HCT116 (cell line): ENCODE results near the gene ICAM2. TPM values are rescaled to one million over a fixed set of nuclear protein-coding genes. Genes with fewer than 3 reads are reported as not detected.

ENCODE experiments used
- ATAC-seq: fragments of 200-7000 bp; cut with Tn5 transposase; 2 replicates; pipeline ENCODE4 v1.9.1; 2020; ENCODE audit warnings: mild to moderate bottlenecking, moderate library complexity
- BruUV-seq: library from RNA; stranded (reverse); fragments of 400-500 nt; replicated peaks from 2 replicates; lab custom pipeline; 2021; lab: Mats Ljungman, UMichigan
- CTCF ChIA-PET: fragments of 300-600 bp; sonication (Branson Sonifier 250); formaldehyde crosslinking; loops from one replicate; lab custom pipeline; 2021; ENCODE audit warnings: antibody characterized with exemption; lab: Charles Lee
- POLR2A ChIA-PET: fragments of 300-600, 350-600 bp; sonication (Branson Sonifier 250); formaldehyde crosslinking; loops from one replicate; lab custom pipeline; 2021; ENCODE audit warnings: antibody characterized with exemption; lab: Charles Lee
- RAD21 ChIA-PET, 2 experiments: fragments of 300-600 bp; sonication (Branson Sonifier 250); formaldehyde crosslinking; loops; one replicate each; lab custom pipeline; 2023; ENCODE audit warnings: low total read pairs in 2 of 2; ENCODE audit not compliant: uncharacterized antibody in 2 of 2, unreplicated experiment in 2 of 2, low non-redundant PET in 1 of 2; lab: Charles Lee
- DNase-seq: peaks from one replicate; pipeline ENCODE4 v3.0.0-alpha.2; 2010; ENCODE audit warnings: low read depth, low spot score
- H2AFZ ChIP-seq: fragments of 200-600 bp; shearing (Covaris generic), sonication (generic); 2 replicates; pipeline ENCODE4 v1.6.1; 2017; ENCODE audit warnings: low read depth, mixed run types, mixed read lengths, antibody characterized with exemption, low read length; ENCODE audit not compliant: poor library complexity, severe bottlenecking
- H3K27ac ChIP-seq: 2 replicates; pipeline ENCODE4 v1.5.1; 2012; ENCODE audit warnings: low read depth, low read length
- H3K27me3 ChIP-seq: fragments of 200-600 bp; sonication (generic); 2 replicates; pipeline ENCODE4 v1.6.1; 2016; ENCODE audit warnings: mixed run types, low read length, mixed read lengths; ENCODE audit not compliant: insufficient read depth
- H3K36me3 ChIP-seq, 2 experiments: fragments of 200-500 bp in 1 of 2; fragments of 200-600 bp in 1 of 2; sonication (Bioruptor generic) in 1 of 2; sonication (generic) in 1 of 2; 2 replicates each; pipeline versions ENCODE4 v1.5.1 to v1.6.1; 2014 to 2016; ENCODE audit warnings: low read length in 2 of 2, inconsistent platforms in 1 of 2, mixed read lengths in 1 of 2, mixed run types in 1 of 2; ENCODE audit not compliant: insufficient read depth in 2 of 2, control insufficient read depth in 1 of 2
- H3K4me1 ChIP-seq, 2 experiments: fragments of 200-600 bp in 1 of 2; sonication (generic) in 1 of 2; 2 replicates each; pipeline versions ENCODE4 v1.5.1 to v1.6.1; 2012 to 2017; ENCODE audit warnings: low read length in 2 of 2, inconsistent platforms in 1 of 2, mild to moderate bottlenecking in 1 of 2, mixed read lengths in 1 of 2, mixed run types in 1 of 2, moderate library complexity in 1 of 2; ENCODE audit not compliant: insufficient read depth in 2 of 2, control insufficient read depth in 1 of 2
- H3K4me2 ChIP-seq: fragments of 200-600 bp; sonication (generic); 2 replicates; pipeline ENCODE4 v1.6.1; 2017; ENCODE audit warnings: mixed run types, low read length, mixed read lengths
- H3K4me3 ChIP-seq, 2 experiments: fragments of 200-600 bp in 1 of 2; sonication (generic) in 1 of 2; replicated peaks in 1 of 2; 2 replicates each; pipeline ENCODE4 v1.5.1; 2011 to 2016; ENCODE audit warnings: low read length in 2 of 2, control low read depth in 1 of 2, low read depth in 1 of 2, mild to moderate bottlenecking in 1 of 2, mixed read lengths in 1 of 2, mixed run types in 1 of 2
- H3K79me2 ChIP-seq: fragments of 200-600 bp; sonication (generic); 2 replicates; pipeline ENCODE4 v1.6.1; 2017; ENCODE audit warnings: mild to moderate bottlenecking, mixed run types, low read length, moderate library complexity, mixed read lengths; ENCODE audit not compliant: insufficient read depth
- H3K9ac ChIP-seq: fragments of 200-600 bp; sonication (generic); 2 replicates; pipeline ENCODE4 v1.6.1; 2016; ENCODE audit warnings: low read length, mixed read lengths
- H3K9me2 ChIP-seq: fragments of 200-600 bp; sonication (generic), shearing (Covaris generic); 2 replicates; pipeline ENCODE4 v1.6.1; 2017; ENCODE audit warnings: mixed run types, mild to moderate bottlenecking, moderate library complexity; ENCODE audit not compliant: insufficient read depth
- H3K9me3 ChIP-seq, 2 experiments: fragments of 200-500 bp in 1 of 2; fragments of 200-600 bp in 1 of 2; sonication (Bioruptor generic) in 1 of 2; sonication (generic) in 1 of 2; 2 replicates each; pipeline ENCODE4 v1.6.1; 2014 to 2017; ENCODE audit warnings: low read length in 2 of 2, mixed read lengths in 2 of 2, inconsistent platforms in 1 of 2, low read depth in 1 of 2, mild to moderate bottlenecking in 1 of 2, mixed run types in 1 of 2, moderate library complexity in 1 of 2; ENCODE audit not compliant: control insufficient read depth in 1 of 2, insufficient read depth in 1 of 2
- H4K20me1 ChIP-seq: fragments of 200-600 bp; sonication (generic), shearing (Covaris generic); 2 replicates; pipeline ENCODE4 v1.6.1; 2017; ENCODE audit warnings: mixed run types, mild to moderate bottlenecking, moderate library complexity; ENCODE audit not compliant: insufficient read depth
- CBX3 ChIP-seq: IDR thresholded peaks from 2 replicates; pipeline ENCODE4 v1.6.1; 2012; ENCODE audit warnings: low read depth
- CEBPB ChIP-seq: IDR thresholded peaks from 2 replicates; pipeline ENCODE4 v1.6.1; 2012; ENCODE audit warnings: low read depth
- EGR1 ChIP-seq: IDR thresholded peaks from 2 replicates; pipeline ENCODE4 v1.6.1; 2012; ENCODE audit warnings: low read depth
- ELF1 ChIP-seq: IDR thresholded peaks from 2 replicates; pipeline ENCODE4 v1.6.1; 2012; ENCODE audit warnings: low read depth, borderline replicate concordance
- EZH2 ChIP-seq: fragments of 200-600 bp; sonication (generic); IDR thresholded peaks from 2 replicates; pipeline ENCODE4 v1.6.1; 2017; ENCODE audit warnings: antibody characterized with exemption, mixed run types
- EZH2phosphoT487 ChIP-seq: fragments of 200-600 bp; IDR thresholded peaks from 2 replicates; pipeline ENCODE4 v1.6.1; 2018; ENCODE audit warnings: antibody characterized with exemption, borderline replicate concordance
- FOSL1 ChIP-seq: IDR thresholded peaks from 2 replicates; pipeline ENCODE4 v1.6.1; 2012; ENCODE audit warnings: low read depth
- JUND ChIP-seq: IDR thresholded peaks from 2 replicates; pipeline ENCODE4 v1.6.1; 2012
- POLR2A ChIP-seq: IDR thresholded peaks from 2 replicates; pipeline ENCODE4 v1.7.0; 2011; ENCODE audit warnings: borderline replicate concordance; ENCODE audit not compliant: insufficient read depth, insufficient read length; ENCODE audit errors: extremely low read depth
- POLR2AphosphoS5 ChIP-seq: IDR thresholded peaks from 2 replicates; pipeline ENCODE4 v1.6.1; 2011; ENCODE audit warnings: mild to moderate bottlenecking, low read depth, low read length, moderate library complexity
- RAD21 ChIP-seq: IDR thresholded peaks from 2 replicates; pipeline ENCODE4 v1.6.1; 2012; ENCODE audit warnings: low read depth, mild to moderate bottlenecking
- SIN3A ChIP-seq: IDR thresholded peaks from 2 replicates; pipeline ENCODE4 v1.6.1; 2012; ENCODE audit warnings: low read depth
- SP1 ChIP-seq: IDR thresholded peaks from 2 replicates; pipeline ENCODE4 v1.6.1; 2012; ENCODE audit warnings: low read depth
- TCF7L2 ChIP-seq: IDR thresholded peaks from 2 replicates; pipeline ENCODE4 v1.7.0; 2011; ENCODE audit warnings: borderline replicate concordance, inconsistent platforms; ENCODE audit not compliant: insufficient read depth, insufficient read length; ENCODE audit errors: extremely low read depth
- YY1 ChIP-seq: IDR thresholded peaks from 2 replicates; pipeline ENCODE4 v1.6.1; 2011; ENCODE audit warnings: low read length, low read depth, moderate library complexity, mild to moderate bottlenecking; ENCODE audit not compliant: insufficient replicate concordance; ENCODE audit errors: extremely low read depth
- ZFX ChIP-seq: fragments of 450-650 bp; IDR thresholded peaks from 2 replicates; pipeline ENCODE4 v1.6.1; 2017
- ZNF274 ChIP-seq: fragments of 200-500 bp; sonication (Bioruptor generic); IDR thresholded peaks from 2 replicates; pipeline ENCODE4 v1.6.1; 2014; ENCODE audit warnings: mild to moderate bottlenecking, low read depth, low read length, inconsistent platforms
- intact Hi-C: fragments of 100-400 bp; cut with micrococcal nuclease; formaldehyde crosslinking; loops from 2 replicates; pipeline ENCODE4 v1.10.0; 2022
- total RNA-seq: library from RNA; stranded (reverse); gene quantifications from one replicate; pipeline ENCODE4 v1.2.1, GENCODE V29; 2021; ENCODE audit not compliant: unreplicated experiment
- TF ChIP-seq, protein P1 (sequence below): IDR thresholded peaks from 2 replicates; pipeline ENCODE4 v1.6.1; 2012
- TF ChIP-seq, protein P2 (sequence below), 3 experiments: fragments of 200-600 bp in 1 of 3; sonication (generic) in 1 of 3; IDR thresholded peaks in 2 of 3; conservative IDR thresholded peaks in 1 of 3; 2 replicates each; pipeline ENCODE4 v1.5.1; 2012 to 2017; ENCODE audit warnings: low read depth in 2 of 3, low read length in 2 of 3, antibody characterized with exemption in 1 of 3, borderline replicate concordance in 1 of 3, control low read depth in 1 of 3, mild to moderate bottlenecking in 1 of 3, mixed read lengths in 1 of 3, mixed run types in 1 of 3, moderate library complexity in 1 of 3; ENCODE audit not compliant: insufficient read depth in 1 of 3

The ICAM2 gene
- total RNA-seq, 1 experiment from 2014 or later: 0.61 TPM

DNA sequence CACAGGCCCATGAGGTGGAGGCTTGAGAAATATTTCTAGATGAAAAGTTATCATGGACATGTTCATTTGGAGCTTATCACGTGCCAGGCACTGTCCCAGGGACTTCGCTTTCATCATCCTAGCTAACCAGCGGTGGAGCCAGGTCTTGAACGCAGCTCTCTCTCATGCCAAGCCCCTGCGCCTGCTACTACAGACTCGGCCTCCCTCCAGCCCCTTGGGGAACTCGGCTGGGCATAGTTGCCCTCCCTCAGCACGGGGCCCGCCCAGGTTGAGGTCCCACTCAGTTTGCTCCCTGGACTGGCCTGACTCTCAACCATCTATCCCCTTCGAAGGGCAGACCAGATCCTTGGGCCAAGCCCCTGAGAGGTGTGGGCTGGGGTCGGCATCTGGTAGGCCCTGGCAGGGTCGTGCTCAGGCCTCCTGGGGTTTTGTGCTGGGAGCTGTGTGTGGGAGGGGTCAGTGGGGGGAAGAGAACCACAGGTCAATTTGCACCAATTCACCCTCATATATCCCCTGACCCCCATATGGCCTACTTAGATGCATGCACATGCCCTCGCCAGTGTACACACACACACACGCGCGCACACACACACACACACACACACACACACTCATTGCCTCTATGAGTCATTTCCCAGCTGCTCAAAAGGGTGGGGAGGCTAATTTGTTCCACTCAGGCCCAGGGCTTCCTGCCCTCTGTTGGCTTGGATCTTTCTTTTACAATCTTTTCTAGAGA is 35.6 kb downstream of the ICAM2 start:
- Histone ChIP-seq H3K27ac (no peak overlapping the region), H3K4me3 (no peak overlapping the region), H3K9ac (no peak overlapping the region), H2AFZ (no peak overlapping the region), H3K36me3 (no peaks in the 10 kb centered on the region), H3K79me2 (no peaks in the 10 kb centered on the region), H3K9me2 (no peaks in the 10 kb centered on the region), H3K4me1 (peaks cover 5 to 16% of the 10 kb centered on the region in 2 experiments), H3K9me3 (0 out of 4 replicates have a peak, but pooled peaks cover 0 to 4% of the 10 kb centered on the region in 2 experiments), H4K20me1 (no peaks in the 10 kb centered on the region), H3K27me3 (no peaks in the 10 kb centered on the region), H3K4me2 (peak overlapping the region; percentile 49)
- no TSS peak for BruUV-seq
- ATAC-seq (peak; percentile 65), DNase-seq (peak; percentile 64)
- RAD21 ChIA-PET: interaction anchor here in 1 of 2 experiments (1.7 kb wide), 1 partner anchor 34 kb away, joined by 5 read pairs; no protein-coding TSS in a partner anchor
- POLR2A ChIA-PET: interaction anchor here (1.0 kb wide), 1 partner anchor 23 kb away, joined by 3 read pairs; no protein-coding TSS in a partner anchor
- CTCF ChIA-PET: interaction anchor here (0.6 to 7.3 kb wide), 10 partner anchors 9 to 66 kb away, joined by 3 to 77 read pairs (median 4); partner anchors contain the start of gene GH1
- intact Hi-C loops: no loop called here
- TF ChIP-seq CBX3 (peak; percentile 56; the same call in 1 of the 2 replicates), POLR2A (no peak), SP1 (no peak; the same call in 1 of the 2 replicates), EZH2phosphoT487 (no peak), POLR2AphosphoS5 (peak; percentile 52; the same call in 1 of the 2 replicates), CEBPB (no peak), ELF1 (no peak), TCF7L2 (peak; percentile 84), SIN3A (no peak), FOSL1 (peak; percentile 96), RAD21 (no peak), EGR1 (no peak), ZNF274 (no peak), ZFX (no peak), EZH2 (no peak), YY1 (no peak), JUND (no peak; the same call in 1 of the 2 replicates)
- TF ChIP-seq, protein P1, sequence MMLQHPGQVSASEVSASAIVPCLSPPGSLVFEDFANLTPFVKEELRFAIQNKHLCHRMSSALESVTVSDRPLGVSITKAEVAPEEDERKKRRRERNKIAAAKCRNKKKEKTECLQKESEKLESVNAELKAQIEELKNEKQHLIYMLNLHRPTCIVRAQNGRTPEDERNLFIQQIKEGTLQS: no peak
- TF ChIP-seq, protein P2, sequence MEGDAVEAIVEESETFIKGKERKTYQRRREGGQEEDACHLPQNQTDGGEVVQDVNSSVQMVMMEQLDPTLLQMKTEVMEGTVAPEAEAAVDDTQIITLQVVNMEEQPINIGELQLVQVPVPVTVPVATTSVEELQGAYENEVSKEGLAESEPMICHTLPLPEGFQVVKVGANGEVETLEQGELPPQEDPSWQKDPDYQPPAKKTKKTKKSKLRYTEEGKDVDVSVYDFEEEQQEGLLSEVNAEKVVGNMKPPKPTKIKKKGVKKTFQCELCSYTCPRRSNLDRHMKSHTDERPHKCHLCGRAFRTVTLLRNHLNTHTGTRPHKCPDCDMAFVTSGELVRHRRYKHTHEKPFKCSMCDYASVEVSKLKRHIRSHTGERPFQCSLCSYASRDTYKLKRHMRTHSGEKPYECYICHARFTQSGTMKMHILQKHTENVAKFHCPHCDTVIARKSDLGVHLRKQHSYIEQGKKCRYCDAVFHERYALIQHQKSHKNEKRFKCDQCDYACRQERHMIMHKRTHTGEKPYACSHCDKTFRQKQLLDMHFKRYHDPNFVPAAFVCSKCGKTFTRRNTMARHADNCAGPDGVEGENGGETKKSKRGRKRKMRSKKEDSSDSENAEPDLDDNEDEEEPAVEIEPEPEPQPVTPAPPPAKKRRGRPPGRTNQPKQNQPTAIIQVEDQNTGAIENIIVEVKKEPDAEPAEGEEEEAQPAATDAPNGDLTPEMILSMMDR (IDR thresholded peaks at IDR 0.05 in 2 of 3, conservative IDR thresholded peaks at IDR 0.05 in 1 of 3; ENCODE audit: borderline replicate concordance in 1 of 3, insufficient read depth in 1 of 3, low read depth in 2 of 3, low read length in 2 of 3): no peak
